ENCODE measurements around the gene GID4.
A peak's percentile ranks its signal among the peaks of the same experiment; 100 is the strongest.

GID4 gene

GRCh38 chr17:18076936-18077335 is 37.7 kb downstream of the GID4 start:
- Histone ChIP-seq H3K27me3 (ENCODE audit: insufficient read depth, low read length) (no peaks in the 10 kb centered on the region), H3K4me1 (ENCODE audit: insufficient read depth, low read length) (no peaks in the 10 kb centered on the region), H3K27ac (ENCODE audit: low read depth, low read length) (no peak overlapping the region), H3K4me3 (ENCODE audit: low read length) (no peak overlapping the region), H3K9me3 (ENCODE audit: insufficient read depth, low read depth, low read length) (no peaks in the 10 kb centered on the region), H3K9ac (ENCODE audit: low read depth, low read length) (no peak overlapping the region), H3K36me3 (ENCODE audit: insufficient read depth, low read length) (no peaks in the 10 kb centered on the region)
- 94% methylated on average over 7 of the region's 7 CpGs for WGBS

- no peaks in the 10 kb centered on the region for H3K9me3 ChIP-seq (ENCODE audit: insufficient read depth, low read depth, low read length)
- H3K36me3 ChIP-seq (ENCODE audit: insufficient read depth, low read length): no peaks in the 10 kb centered on the region
- no peaks in the 10 kb centered on the region for H3K27me3 ChIP-seq (ENCODE audit: insufficient read depth, low read length)
- no peak overlapping the region for H3K9ac ChIP-seq (ENCODE audit: low read depth, low read length)
- no peak overlapping the region for H3K27ac ChIP-seq (ENCODE audit: low read depth, low read length)
- no peaks in the 10 kb centered on the region for H3K4me1 ChIP-seq (ENCODE audit: insufficient read depth, low read length)
- H3K4me3 ChIP-seq (ENCODE audit: low read length): no peak overlapping the region
- 93% methylated on average over 4 of the region's 4 CpGs for WGBS
These were observed 40.3 kb downstream of the GID4 start for GRCh38 chr17:18079543-18079942.

- H3K36me3 ChIP-seq (ENCODE audit: insufficient read depth, low read length): no peaks in the 10 kb centered on the region
- H3K27ac ChIP-seq (ENCODE audit: low read depth, low read length): no peak overlapping the region
- H3K4me1 ChIP-seq (ENCODE audit: insufficient read depth, low read length): no peaks in the 10 kb centered on the region
- H3K9me3 ChIP-seq (ENCODE audit: insufficient read depth, low read depth, low read length): no peaks in the 10 kb centered on the region
- no peak overlapping the region for H3K9ac ChIP-seq (ENCODE audit: low read depth, low read length)
- H3K27me3 ChIP-seq (ENCODE audit: insufficient read depth, low read length): no peaks in the 10 kb centered on the region
- WGBS: 93% methylated on average over 4 of the region's 4 CpGs
- no peak overlapping the region for H3K4me3 ChIP-seq (ENCODE audit: low read length)
These were observed 45.0 kb downstream of the GID4 start for GRCh38 chr17:18084256-18084655.

GRCh38 chr17:18087610-18088491 is 48.6 kb downstream of the GID4 start, which contains the start of gene DRG2:
DRG2 (plus strand) TSS chr17:18087948; CDS start chr17:18088024, 76 bp downstream.
- peak within 1 kb of the TSS; percentile 94 for H3K4me3 ChIP-seq (ENCODE audit: low read length)
- 2% methylated on average over 52 of the region's 52 CpGs for WGBS
- H3K36me3 ChIP-seq (ENCODE audit: insufficient read depth, low read length): peaks cover 11% of the 10 kb centered on the region
- H3K9ac ChIP-seq (ENCODE audit: low read depth, low read length): peak within 1 kb of the TSS; percentile 85
- H3K27me3 ChIP-seq (ENCODE audit: insufficient read depth, low read length): no peaks in the 10 kb centered on the region
- H3K9me3 ChIP-seq (ENCODE audit: insufficient read depth, low read depth, low read length): no peaks in the 10 kb centered on the region
- H3K4me1 ChIP-seq (ENCODE audit: insufficient read depth, low read length): no peaks in the 10 kb centered on the region
- H3K27ac ChIP-seq (ENCODE audit: low read depth, low read length): peak within 1 kb of the TSS; percentile 64; the same call in 1 of the 2 replicates

- Histone ChIP-seq H3K4me3 (ENCODE audit: low read length) (no peak overlapping the region), H3K36me3 (ENCODE audit: insufficient read depth, low read length) (peaks cover 23% of the 10 kb centered on the region), H3K4me1 (ENCODE audit: insufficient read depth, low read length) (no peaks in the 10 kb centered on the region), H3K27me3 (ENCODE audit: insufficient read depth, low read length) (no peaks in the 10 kb centered on the region), H3K9ac (ENCODE audit: low read depth, low read length) (no peak overlapping the region), H3K27ac (ENCODE audit: low read depth, low read length) (no peak overlapping the region), H3K9me3 (ENCODE audit: insufficient read depth, low read depth, low read length) (no peaks in the 10 kb centered on the region)
- 96% methylated on average over 2 of the region's 2 CpGs for WGBS
These were observed 50.4 kb downstream of the GID4 start for GRCh38 chr17:18089613-18090012.

- no peaks in the 10 kb centered on the region for H3K4me1 ChIP-seq (ENCODE audit: insufficient read depth, low read length)
- no peak overlapping the region for H3K27ac ChIP-seq (ENCODE audit: low read depth, low read length)
- H3K36me3 ChIP-seq (ENCODE audit: insufficient read depth, low read length): peaks cover 55% of the 10 kb centered on the region
- WGBS: 88% methylated on average over 15 of the region's 15 CpGs
- H3K9me3 ChIP-seq (ENCODE audit: insufficient read depth, low read depth, low read length): no peaks in the 10 kb centered on the region
- no peak overlapping the region for H3K4me3 ChIP-seq (ENCODE audit: low read length)
- H3K9ac ChIP-seq (ENCODE audit: low read depth, low read length): no peak overlapping the region
- no peaks in the 10 kb centered on the region for H3K27me3 ChIP-seq (ENCODE audit: insufficient read depth, low read length)
These were observed 54.6 kb downstream of the GID4 start for GRCh38 chr17:18093616-18094408.

GRCh38 chr17:18094409-18094807 is 55.2 kb downstream of the GID4 start:
- no peaks in the 10 kb centered on the region for H3K9me3 ChIP-seq (ENCODE audit: insufficient read depth, low read depth, low read length)
- H3K27me3 ChIP-seq (ENCODE audit: insufficient read depth, low read length): no peaks in the 10 kb centered on the region
- peaks cover 61% of the 10 kb centered on the region for H3K36me3 ChIP-seq (ENCODE audit: insufficient read depth, low read length)
- H3K9ac ChIP-seq (ENCODE audit: low read depth, low read length): no peak overlapping the region
- 96% methylated on average over 10 of the region's 10 CpGs for WGBS
- H3K4me1 ChIP-seq (ENCODE audit: insufficient read depth, low read length): no peaks in the 10 kb centered on the region
- no peak overlapping the region for H3K4me3 ChIP-seq (ENCODE audit: low read length)
- no peak overlapping the region for H3K27ac ChIP-seq (ENCODE audit: low read depth, low read length)

- no peak overlapping the region for H3K4me3 ChIP-seq (ENCODE audit: low read length)
- no peak overlapping the region for H3K9ac ChIP-seq (ENCODE audit: low read depth, low read length)
- peaks cover 72% of the 10 kb centered on the region for H3K36me3 ChIP-seq (ENCODE audit: insufficient read depth, low read length)
- H3K4me1 ChIP-seq (ENCODE audit: insufficient read depth, low read length): no peaks in the 10 kb centered on the region
- no peak overlapping the region for H3K27ac ChIP-seq (ENCODE audit: low read depth, low read length)
- no peaks in the 10 kb centered on the region for H3K27me3 ChIP-seq (ENCODE audit: insufficient read depth, low read length)
- H3K9me3 ChIP-seq (ENCODE audit: insufficient read depth, low read depth, low read length): no peaks in the 10 kb centered on the region
- 94% methylated on average over 14 of the region's 14 CpGs for WGBS
These were observed 60.3 kb downstream of the GID4 start for GRCh38 chr17:18099516-18099915.

GRCh38 chr17:18100616-18101015 is 61.4 kb downstream of the GID4 start:
- Histone ChIP-seq H3K27me3 (ENCODE audit: insufficient read depth, low read length) (no peaks in the 10 kb centered on the region), H3K9me3 (ENCODE audit: insufficient read depth, low read depth, low read length) (no peaks in the 10 kb centered on the region), H3K4me1 (ENCODE audit: insufficient read depth, low read length) (no peaks in the 10 kb centered on the region), H3K9ac (ENCODE audit: low read depth, low read length) (no peak overlapping the region), H3K4me3 (ENCODE audit: low read length) (no peak overlapping the region), H3K27ac (ENCODE audit: low read depth, low read length) (no peak overlapping the region), H3K36me3 (ENCODE audit: insufficient read depth, low read length) (peaks cover 73% of the 10 kb centered on the region)
- WGBS: 96% methylated on average over 10 of the region's 10 CpGs

- no peaks in the 10 kb centered on the region for H3K27me3 ChIP-seq (ENCODE audit: insufficient read depth, low read length)
- H3K9me3 ChIP-seq (ENCODE audit: insufficient read depth, low read depth, low read length): no peaks in the 10 kb centered on the region
- no peak overlapping the region for H3K4me3 ChIP-seq (ENCODE audit: low read length)
- WGBS: 94% methylated on average over 9 of the region's 9 CpGs
- no peak overlapping the region for H3K9ac ChIP-seq (ENCODE audit: low read depth, low read length)
- H3K4me1 ChIP-seq (ENCODE audit: insufficient read depth, low read length): no peaks in the 10 kb centered on the region
- no peak overlapping the region for H3K27ac ChIP-seq (ENCODE audit: low read depth, low read length)
- H3K36me3 ChIP-seq (ENCODE audit: insufficient read depth, low read length): peaks cover 68% of the 10 kb centered on the region
These were observed 62.6 kb downstream of the GID4 start for GRCh38 chr17:18101828-18102227.

GRCh38 chr17:18102640-18103039 is 63.4 kb downstream of the GID4 start:
- no peaks in the 10 kb centered on the region for H3K9me3 ChIP-seq (ENCODE audit: insufficient read depth, low read depth, low read length)
- H3K4me3 ChIP-seq (ENCODE audit: low read length): no peak overlapping the region
- H3K36me3 ChIP-seq (ENCODE audit: insufficient read depth, low read length): peaks cover 60% of the 10 kb centered on the region
- no peaks in the 10 kb centered on the region for H3K27me3 ChIP-seq (ENCODE audit: insufficient read depth, low read length)
- H3K9ac ChIP-seq (ENCODE audit: low read depth, low read length): no peak overlapping the region
- no peak overlapping the region for H3K27ac ChIP-seq (ENCODE audit: low read depth, low read length)
- H3K4me1 ChIP-seq (ENCODE audit: insufficient read depth, low read length): no peaks in the 10 kb centered on the region
- WGBS: 97% methylated on average over 3 of the region's 3 CpGs
